ENCODE measurements around the gene TLR7.

Gene TLR7

GRCh38 chrX:12891171-12891570 is 24.3 kb downstream of the TLR7 start:
- no peak for DNase-seq (ENCODE audit: low read depth)

GRCh38 chrX:12891915-12892506 is 25.1 kb downstream of the TLR7 start:
- DNase-seq (ENCODE audit: low read depth), result no peak

GRCh38 chrX:12892716-12893115 is 25.8 kb downstream of the TLR7 start:
- DNase-seq (ENCODE audit: low read depth), result no peak

- DNase-seq (ENCODE audit: low read depth), result peak; percentile 11
These were observed 27.5 kb downstream of the TLR7 start for GRCh38 chrX:12894074-12895030.

GRCh38 chrX:12895866-12896265 is 29.0 kb downstream of the TLR7 start:
- no peak for DNase-seq (ENCODE audit: low read depth)

GRCh38 chrX:12896935-12897334 is 30.1 kb downstream of the TLR7 start:
- DNase-seq (ENCODE audit: low read depth), result no peak

GRCh38 chrX:12898073-12898472 is 31.2 kb downstream of the TLR7 start:
- no peak for DNase-seq (ENCODE audit: low read depth)

GRCh38 chrX:12899506-12899905 is 32.6 kb downstream of the TLR7 start:
- no peak for DNase-seq (ENCODE audit: low read depth)

- peak; percentile 37 for DNase-seq (ENCODE audit: low read depth)
These were observed 34.6 kb downstream of the TLR7 start for GRCh38 chrX:12901486-12901885.

GRCh38 chrX:12903646-12904045 is 36.8 kb downstream of the TLR7 start:
- no peak for DNase-seq (ENCODE audit: low read depth)

- DNase-seq (ENCODE audit: low read depth), result no peak
These were observed 39.3 kb downstream of the TLR7 start, which contains the start of gene TLR8 for GRCh38 chrX:12906046-12906761. Gene TLR8 (plus strand): TSS chrX:12906620. CDS start chrX:12906707, 87 bp downstream.

- no peak for DNase-seq (ENCODE audit: low read depth)
These were observed 43.7 kb downstream of the TLR7 start for GRCh38 chrX:12910423-12911121.

- DNase-seq (ENCODE audit: low read depth), result no peak
These were observed 44.2 kb downstream of the TLR7 start for GRCh38 chrX:12911122-12911470.

GRCh38 chrX:12912791-12913482 is 46.1 kb downstream of the TLR7 start:
- no peak for DNase-seq (ENCODE audit: low read depth)

GRCh38 chrX:12917753-12918152 is 50.9 kb downstream of the TLR7 start:
- no peak for DNase-seq (ENCODE audit: low read depth)

- DNase-seq (ENCODE audit: low read depth), result no peak
These were observed 52.2 kb downstream of the TLR7 start for GRCh38 chrX:12919051-12919450.

GRCh38 chrX:12919620-12920019 is 52.7 kb downstream of the TLR7 start:
- DNase-seq (ENCODE audit: low read depth), result no peak

- DNase-seq (ENCODE audit: low read depth), result no peak
These were observed 54.1 kb downstream of the TLR7 start for GRCh38 chrX:12920990-12921389.

- no peak for DNase-seq (ENCODE audit: low read depth)
These were observed 55.2 kb downstream of the TLR7 start for GRCh38 chrX:12921886-12922598.

GRCh38 chrX:12922599-12922919 is 55.7 kb downstream of the TLR7 start:
- no peak for DNase-seq (ENCODE audit: low read depth)

- no peak for DNase-seq (ENCODE audit: low read depth)
These were observed 62.8 kb downstream of the TLR7 start for GRCh38 chrX:12929701-12930100.

Data from activated T-cell treated with anti-CD3 and anti-CD28 coated beads for 24 hours (primary cell).